SHP77 (cell line): ENCODE measurements around the gene RAB40A.
"Not testable (repeated sequence)": the region's sequence is repeated elsewhere in the genome, so short reads cannot be mapped to it uniquely, and the experiment has no call there.

ENCODE experiments used
- DNase-seq, 2 experiments: peaks; one replicate each; lab custom pipeline; 2025; lab: John Stamatoyannopoulos, UW

The RAB40A gene

DNA sequence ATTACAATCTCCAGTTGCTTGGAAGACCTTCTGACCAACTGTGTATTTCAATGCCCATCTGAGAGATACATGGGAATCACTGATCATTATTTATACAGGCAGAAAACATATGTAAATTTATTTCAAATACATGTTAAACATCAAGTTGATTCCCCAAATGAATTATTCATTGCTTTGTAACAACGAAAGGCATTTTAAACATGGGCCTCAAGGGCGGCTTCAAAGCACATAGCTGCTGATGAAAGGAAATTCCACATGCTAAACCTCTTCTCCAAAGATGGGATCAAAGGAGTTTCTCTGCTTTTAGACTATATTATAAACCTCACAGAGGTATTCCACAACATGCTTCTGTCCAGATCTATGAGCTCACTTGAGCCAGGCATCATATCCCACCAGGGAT, 4.3 kb upstream of the RAB40A start:
- no peak for DNase-seq

DNA sequence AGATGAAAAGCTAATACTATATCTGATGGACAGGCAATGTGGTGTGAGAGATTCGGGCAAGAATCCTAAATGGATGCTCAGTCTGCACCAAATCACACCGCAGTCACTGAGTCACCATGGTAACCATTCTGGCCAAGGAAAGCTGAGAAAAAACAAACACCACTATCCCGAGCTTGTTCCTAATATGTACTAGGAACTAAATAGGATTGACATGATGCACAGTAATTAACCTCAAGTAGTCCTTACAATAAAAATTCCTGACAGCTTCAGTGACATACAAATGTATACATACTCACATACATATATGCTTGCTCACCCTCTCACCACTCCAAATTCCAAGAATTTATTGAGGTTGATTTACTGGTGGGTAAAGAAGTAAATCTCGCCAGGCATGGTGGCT, 1.1 kb upstream of the RAB40A start:
- no peak for DNase-seq

DNA sequence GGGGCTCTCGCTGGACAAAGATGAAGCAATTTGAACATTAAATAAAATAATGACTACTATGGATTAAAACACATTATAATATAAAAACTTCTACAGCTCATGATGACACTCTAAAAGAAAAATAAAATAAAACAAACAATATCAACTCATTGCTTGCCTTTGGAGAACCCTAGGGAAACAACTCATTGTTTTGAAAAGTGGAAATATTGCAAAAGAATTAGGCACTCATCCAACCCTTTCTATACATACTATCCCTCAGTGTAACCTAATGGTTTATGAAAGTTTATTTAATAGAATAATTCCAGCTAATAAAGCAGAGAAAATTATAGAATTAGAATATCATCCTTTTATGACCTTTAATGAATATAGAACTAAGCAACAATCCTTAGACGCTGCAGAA, 718 bp downstream of the RAB40A start:
- no peak for DNase-seq

DNA sequence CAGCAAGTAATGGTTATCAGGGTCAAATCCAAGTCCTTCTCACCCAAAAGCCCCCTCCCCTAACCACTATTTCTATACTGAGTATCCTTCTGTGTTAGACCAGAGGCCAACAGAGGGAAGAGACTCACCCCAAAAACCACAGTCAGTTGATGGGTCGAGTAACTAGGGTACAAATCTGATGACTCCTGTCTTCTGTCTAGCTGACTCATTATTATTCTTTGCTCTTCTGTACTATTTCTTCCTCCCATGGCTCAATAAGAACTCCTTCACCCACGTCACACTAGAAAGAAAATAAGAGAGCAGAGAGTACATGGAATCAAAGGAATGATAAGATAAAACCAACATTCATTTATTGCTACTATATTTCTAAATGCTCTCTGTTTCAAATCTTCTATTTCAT, 2.0 kb downstream of the RAB40A start:
- no peak for DNase-seq

DNA sequence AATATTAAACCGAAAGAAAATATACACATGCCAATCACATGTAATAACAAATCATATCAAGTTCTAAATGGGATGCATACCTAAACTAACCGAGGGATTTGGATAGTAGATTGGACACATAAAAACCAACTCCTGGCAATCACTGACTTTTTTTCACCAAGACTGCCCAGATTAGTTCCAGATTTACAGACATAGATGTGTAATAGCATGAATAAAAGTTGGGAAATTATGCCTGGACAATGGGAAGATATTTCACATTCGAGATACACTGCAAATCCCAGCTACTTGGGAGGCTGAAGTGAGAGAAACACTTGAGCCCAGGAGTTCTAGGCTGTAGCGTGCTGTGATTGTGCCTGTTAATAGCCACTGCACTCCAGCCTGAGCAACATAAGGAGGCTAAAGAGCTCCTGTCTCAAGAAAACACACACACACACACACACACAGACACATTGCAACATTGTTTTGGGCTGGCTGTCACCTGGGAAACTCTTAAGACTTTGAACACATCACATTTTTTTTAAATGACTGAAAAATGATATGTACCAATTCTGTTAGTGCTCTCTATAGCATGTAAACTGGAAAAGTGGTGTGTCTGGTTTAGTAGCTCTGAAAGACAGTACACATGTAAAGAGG, 5.7 kb downstream of the RAB40A start:
- DNase-seq, result no peak

DNA sequence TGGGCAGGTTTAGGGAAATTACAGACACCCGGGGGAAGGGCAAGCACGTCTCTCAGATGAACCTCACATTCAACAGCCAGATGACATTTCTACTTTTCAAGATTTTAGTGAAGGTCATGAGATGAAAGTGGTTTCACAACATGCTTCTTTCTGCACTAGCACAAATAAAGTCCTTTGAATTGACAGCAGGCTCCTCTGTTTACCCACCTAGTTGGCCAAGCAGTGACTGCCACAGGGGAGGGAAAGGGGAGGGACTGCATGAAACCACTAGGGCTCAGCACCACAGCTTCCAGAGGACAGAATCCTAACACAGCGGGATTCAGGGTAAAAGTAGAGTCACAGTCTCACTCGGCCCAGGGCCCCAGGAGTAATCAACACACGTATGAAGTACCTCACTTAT, 6.2 kb downstream of the RAB40A start:
- no peak for DNase-seq

DNA sequence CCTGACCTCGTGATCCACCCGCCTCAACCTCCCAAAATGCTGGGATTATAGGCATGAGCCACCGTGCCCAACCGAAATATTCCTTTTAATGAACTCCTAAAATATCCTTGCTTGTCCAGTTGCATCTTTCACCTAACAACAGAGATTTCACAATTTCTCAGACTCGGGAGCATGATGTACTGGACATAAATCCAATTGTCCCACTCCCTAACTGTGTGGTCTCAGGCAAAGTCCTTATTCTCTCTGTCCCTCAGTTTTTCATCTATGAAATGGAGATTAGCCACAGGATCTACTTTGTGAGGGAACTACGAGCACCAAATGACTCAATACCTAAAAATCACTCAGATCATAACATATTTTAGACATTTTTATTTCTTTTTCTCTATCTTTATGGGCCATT, 9.3 kb downstream of the RAB40A start:
- DNase-seq, result no peak

DNA sequence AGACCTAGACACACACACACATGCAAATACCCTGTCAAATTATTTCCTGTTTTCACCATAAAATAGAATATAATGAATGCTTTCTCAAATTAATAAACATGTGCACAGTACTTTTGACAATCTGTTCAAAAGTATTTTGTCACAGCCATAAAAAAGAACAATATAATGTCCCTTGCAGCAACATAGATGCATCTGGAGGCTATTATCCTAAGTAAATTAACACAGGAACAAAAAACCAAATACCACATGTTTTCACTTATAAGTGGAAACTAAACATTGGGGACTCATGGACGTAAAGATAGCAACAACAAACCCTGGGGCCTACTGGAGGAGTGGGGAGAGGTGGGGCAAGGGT, 15.5 kb downstream of the RAB40A start:
- no peak for DNase-seq

DNA sequence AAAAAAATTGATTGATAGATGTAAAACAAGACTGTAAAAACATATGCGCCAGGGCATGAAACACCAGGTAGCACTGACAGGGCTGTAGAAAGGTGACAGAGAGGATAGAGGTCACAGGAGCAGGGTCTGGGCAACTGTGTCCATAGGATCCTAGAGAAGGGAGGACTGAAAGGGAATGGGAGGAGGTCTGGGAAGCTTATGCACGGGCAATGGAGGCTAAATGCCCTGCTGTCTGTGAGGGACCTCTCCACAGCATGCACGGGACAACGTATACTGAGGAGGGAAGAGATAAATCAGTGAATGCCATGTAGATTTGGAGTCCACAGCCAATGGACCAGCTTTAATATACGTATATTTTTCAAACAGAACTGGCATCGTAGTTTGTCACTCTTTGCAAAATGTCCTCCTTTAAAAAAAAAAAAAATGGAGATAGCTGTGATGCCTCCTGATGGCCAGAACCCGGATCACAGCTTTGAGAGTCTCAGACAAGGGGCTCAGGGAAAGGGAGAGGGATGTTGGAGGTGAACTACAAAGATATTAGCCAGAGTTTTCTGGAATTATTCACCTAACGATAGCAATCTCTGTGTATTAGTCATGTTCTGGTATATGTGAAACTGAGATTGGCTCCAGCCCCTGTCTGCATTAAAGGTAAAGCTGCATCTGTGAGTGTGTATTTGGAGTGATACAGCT, 16.0 kb downstream of the RAB40A start:
- DNase-seq, result no peak

DNA sequence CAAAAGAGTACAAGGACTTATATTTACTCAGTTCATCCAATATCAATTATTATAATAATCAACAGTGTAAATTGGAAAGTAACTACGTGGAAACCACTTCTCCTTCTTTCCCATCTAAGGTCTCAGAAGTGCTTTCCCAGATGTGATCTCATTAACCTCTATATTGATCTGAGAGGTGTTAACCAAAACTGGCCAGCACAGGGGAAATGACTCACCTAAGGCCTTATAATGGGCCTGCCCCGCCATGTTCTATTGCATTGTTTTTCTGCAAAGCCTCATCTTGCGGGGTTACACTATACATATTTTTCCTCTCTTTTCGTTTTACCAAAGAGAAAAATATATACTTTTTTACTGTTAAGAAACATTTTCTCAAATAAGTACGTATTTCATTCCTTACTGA, 20.5 kb downstream of the RAB40A start:
- DNase-seq, result no peak

DNA sequence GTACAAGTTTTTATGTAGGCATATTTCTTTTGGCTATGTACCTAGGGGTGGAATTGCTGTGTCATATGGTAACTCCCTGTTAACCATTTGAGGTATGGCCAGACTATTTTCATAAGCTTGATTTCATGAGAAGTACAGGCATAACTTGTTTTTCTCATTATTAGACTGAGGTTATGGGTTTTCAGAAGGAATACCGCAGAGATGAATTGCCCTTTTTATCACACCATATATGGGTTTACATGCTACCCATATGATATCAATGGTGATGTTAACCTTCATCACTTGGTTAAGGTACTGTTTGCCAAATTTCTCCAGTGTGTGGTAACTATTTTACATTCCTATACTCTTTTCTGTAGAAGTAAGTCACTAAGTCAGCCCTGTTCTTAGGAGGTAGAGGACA, 23.5 kb downstream of the RAB40A start:
- DNase-seq, result no peak

DNA sequence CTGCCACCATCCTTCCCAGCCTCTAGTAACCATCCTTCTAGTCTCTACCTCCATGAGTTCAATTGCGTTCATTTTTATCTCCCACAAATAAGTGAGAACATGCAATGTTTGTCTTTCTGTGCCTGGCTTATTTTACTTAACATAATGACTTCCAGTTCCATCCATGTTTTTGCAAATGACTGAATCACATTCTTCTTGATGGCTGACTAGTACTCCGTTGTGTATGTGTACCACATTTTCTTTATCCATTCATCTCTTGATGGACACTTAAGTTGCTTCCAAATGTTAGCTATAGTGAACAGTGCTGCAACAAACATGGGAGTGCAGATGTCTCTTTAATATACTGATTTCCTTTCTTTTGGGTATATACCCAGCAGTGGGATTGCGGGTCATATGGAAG, 25.7 kb downstream of the RAB40A start:
- DNase-seq, result not testable (repeated sequence)

DNA sequence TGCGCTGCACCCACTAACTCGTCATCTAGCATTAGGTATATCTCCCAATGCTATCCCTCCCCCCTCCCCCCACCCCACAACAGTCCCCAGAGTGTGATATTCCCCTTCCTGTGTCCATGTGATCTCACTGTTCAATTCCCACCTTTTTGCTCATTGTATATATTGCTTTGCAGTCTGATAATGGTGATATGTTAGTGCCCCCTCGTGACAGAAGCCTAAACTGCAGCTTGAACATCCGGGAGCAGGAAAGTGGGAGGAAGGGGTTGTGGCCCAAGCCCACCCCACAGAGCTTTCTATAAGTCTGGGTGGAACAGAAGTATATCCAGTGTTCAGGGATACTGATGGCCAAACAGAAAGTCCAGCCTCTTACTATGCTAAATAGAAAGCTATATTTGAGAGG, 29.6 kb downstream of the RAB40A start:
- DNase-seq, result peak in 1 of 2 experiments; percentile 0

DNA sequence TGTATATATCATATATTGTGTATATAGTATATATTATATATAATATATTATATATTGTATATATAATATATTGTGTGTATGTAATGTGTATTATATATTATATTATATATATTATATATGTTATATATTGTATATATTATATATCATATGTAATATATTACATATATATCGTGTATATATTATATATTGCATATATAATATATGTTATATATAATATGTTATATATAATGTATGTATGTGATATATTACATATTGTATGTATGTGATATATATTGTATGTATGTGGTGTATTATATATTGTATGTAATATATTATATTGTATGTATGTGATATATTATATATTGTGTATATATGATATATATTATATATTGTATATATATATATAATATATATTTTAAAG, 30.5 kb downstream of the RAB40A start:
- DNase-seq, result no peak

DNA sequence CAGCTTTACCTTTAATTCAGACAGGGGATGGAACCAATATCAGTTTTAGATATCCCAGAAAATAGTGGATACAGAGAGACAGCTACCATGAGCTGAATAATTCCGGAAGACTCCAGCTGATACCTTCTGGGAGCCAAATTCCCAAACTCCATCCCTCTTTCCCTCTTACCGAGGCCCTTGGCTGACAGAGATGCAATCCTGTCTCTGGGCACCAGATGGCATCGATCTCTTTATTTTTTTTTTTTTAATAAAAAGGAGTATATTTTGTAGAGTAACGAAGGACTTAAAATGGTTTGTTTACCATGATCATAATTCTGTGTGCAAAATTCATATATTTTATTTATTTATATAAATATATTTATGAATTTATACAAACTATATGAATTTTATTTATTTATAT, 31.0 kb downstream of the RAB40A start:
- no peak for DNase-seq

DNA sequence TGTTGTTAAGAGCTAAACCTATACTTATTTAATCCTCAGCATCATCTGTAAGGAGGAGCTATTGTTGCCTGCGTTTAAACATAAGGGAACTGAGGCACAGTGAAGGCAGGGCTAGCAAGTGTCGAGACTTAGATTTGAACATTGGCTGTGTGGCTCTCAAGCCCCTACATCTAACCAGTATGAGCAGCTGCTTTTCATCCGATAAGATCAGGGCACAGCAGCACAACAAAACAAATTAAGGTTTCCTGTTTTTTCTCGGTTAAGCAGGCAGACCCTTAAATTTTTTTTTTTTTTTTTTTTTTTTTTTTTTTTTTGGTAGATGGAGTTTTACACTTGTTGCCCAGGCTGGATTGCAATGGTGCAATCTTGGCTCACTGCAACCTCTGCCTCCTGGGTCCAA, 35.6 kb downstream of the RAB40A start:
- DNase-seq, result no peak

DNA sequence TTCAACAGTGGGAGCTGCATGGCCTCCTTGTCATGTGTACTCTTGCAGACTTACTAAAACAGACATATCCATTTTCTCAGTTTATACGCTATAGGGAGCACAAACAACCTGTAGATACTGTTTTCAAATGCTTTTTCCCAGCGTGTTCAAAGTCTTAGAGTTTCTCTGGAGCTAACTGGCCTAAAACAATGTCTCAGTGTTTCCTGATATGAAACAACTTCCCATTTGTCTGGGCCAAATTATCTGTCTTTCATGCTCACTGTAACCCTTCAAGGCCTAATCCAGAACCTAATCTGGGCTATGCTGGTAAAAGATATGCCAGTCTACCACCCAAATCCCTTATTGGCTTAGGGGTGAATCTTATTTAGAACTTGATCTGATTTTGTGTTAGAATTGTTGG, 38.8 kb downstream of the RAB40A start:
- DNase-seq, result no peak

DNA sequence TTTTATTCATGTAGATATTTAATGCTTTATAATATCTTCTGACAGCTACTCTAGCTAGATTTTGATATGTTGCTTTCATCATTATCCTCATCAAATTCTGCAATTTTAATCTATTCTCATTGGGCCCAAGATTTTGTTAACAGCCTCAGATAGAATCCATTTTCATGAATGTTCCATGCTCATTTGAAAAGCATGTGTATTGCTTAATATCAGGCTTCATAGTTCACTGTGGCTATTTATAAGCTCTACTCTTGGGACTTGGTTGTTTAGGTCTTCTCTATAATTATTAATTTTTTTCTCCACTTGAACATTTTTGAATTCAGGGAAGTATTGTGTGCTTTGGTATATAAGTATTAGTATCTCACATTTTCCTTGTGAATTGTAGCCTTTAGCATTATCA, 41.8 kb downstream of the RAB40A start:
- no peak for DNase-seq

DNA sequence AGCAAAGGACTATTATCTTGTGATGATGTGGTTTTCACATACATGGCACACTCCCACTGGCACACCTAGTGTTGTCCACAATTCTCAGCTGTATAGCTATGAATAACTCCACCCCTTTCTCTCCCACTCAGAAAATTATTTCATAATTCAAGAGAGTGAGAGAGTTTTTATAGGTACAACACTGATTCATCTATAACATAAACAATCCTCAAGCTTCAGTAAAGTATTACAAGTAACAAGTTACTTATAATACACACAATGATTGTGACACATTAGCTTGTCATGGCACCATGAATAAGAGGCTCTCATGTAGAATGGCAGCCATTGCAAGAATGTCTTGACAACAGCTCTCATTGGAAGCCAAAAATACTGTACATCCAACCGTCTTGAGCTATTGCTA, 43.9 kb downstream of the RAB40A start:
- no peak for DNase-seq

DNA sequence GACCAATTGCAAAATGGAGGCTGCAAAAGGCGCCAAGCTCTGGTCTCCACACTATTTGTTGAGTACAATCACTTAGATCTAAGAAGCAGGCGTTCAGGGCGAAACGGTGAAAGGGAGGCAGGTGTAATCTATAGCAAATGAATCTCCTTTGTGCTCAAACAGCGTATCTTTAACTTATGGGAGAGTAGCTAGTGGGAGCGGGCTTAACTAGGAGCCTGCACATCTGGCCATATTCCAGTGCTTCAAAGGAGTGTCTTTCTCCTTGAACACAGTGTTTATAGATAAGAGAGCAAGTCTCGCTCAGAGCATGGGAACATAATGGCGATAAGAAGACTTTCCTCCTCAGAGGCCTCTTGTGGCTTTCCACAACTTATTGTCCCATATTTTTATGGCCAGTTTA, 49.3 kb downstream of the RAB40A start:
- not testable (repeated sequence) for DNase-seq

DNA sequence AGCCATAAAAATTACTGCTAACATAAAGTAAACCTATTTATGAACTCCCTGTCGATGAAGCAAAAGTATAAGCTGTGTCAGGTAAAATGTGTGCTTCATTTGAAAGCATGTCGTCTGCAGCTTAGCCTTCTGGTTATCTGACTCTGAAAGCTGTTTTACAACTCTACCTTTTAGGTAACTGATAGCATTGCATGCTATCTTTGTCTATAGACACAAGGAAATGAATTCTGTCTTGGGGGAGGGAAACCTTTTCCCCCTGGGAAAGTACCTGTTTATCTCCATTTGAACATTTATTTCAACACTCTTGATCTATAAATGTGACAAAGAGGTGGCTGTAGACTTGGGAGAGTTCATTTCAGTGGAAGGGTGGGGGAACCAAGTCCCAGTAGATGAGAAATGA, 51.4 kb downstream of the RAB40A start:
- no peak for DNase-seq

DNA sequence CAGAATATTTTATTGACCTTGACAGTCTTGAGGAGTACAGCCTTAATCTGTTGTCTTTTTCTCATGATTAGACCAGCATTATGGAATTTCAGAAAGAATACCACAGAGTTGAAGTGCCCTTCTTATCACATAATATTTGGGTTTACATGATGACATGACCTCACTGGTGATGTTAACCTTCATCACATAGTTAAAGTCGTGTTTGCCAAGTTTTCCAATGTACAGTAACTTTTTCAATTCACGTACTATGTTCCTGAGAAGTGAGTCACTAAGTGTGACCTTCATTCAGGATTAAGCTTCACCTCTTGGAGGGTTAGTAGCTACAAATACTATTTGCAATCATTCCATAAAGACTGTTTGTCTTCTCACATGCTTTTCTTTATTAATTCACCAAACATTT, 52.1 kb downstream of the RAB40A start:
- DNase-seq, result no peak

DNA sequence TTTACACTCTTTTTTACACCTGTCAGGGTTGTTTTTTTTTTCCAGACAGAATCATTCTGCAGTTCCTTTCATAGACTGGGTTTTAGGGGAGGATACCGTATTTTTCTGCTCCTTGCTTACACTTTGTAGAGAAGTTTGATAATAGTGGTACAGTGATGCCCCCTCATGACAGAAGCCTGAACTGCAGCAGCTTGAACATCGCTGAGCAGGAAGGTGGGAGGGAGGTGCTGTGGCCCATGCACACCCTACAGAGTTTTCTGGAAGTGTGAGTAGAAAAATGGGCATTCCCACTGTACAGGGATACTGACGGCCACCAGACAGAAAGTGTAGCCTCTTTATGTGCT, 54.5 kb downstream of the RAB40A start:
- peak; percentile 8 to 13 for DNase-seq

DNA sequence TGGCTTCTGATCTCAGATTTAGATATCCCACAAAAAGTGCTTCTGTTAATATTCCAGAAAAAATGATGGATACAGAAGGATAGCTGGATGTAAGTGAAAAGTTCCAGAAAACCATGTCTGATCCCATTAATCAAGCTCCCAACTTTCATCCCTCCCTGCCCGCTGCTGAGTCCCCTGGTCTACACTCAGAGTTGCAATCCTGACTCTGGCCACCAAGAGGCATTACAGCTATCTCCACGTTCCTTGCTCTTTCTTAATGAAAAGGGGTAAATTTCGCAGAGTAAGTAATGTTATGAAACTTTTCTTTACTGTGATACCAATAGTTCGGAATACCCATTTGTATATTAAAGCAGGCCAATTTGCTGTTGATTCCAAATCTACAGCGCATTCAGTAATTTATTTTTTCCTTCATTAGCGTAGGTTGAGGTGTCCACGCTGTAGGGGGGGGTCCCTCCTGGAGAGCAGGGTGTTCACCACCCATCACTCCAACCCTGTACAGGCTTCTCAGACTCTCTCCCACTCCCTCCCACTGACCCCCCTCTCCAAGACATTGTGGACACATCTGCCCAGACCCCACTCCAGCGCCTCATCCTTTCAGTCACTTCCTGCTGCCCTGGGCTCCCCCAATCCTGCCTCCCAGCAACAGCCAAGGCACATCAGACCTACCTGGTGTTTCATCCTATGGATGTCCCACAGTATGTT, 55.1 kb downstream of the RAB40A start:
- DNase-seq, result no peak
